Panc1 (cell line): Measurements from ENCODE around the gene OPN4.

Experiments
- CTCF ChIP-seq: fragments of 450-650 bp; IDR thresholded peaks from 2 replicates; pipeline ENCODE4 v1.5.1; 2017; ENCODE audit warnings: mild to moderate bottlenecking
- POLR2AphosphoS5 ChIP-seq: IDR thresholded peaks from 2 replicates; pipeline ENCODE4 v1.6.1; 2012; ENCODE audit warnings: mild to moderate bottlenecking, low read depth, low read length, moderate library complexity
- TF ChIP-seq, protein P1 (sequence below), 2 experiments: IDR thresholded peaks; 2 replicates each; pipeline ENCODE4 v1.6.1; 2011 to 2012; ENCODE audit warnings: low read depth in 2 of 2, control low read depth in 1 of 2, low read length in 1 of 2, mild to moderate bottlenecking in 1 of 2, moderate library complexity in 1 of 2; ENCODE audit not compliant: insufficient read depth in 1 of 2

GRCh38 chr10:86678999-86679792 lies 24.8 kb downstream of the OPN4 start:
- TF ChIP-seq POLR2AphosphoS5 (no peak), CTCF (no peak)
- TF ChIP-seq, protein P1, sequence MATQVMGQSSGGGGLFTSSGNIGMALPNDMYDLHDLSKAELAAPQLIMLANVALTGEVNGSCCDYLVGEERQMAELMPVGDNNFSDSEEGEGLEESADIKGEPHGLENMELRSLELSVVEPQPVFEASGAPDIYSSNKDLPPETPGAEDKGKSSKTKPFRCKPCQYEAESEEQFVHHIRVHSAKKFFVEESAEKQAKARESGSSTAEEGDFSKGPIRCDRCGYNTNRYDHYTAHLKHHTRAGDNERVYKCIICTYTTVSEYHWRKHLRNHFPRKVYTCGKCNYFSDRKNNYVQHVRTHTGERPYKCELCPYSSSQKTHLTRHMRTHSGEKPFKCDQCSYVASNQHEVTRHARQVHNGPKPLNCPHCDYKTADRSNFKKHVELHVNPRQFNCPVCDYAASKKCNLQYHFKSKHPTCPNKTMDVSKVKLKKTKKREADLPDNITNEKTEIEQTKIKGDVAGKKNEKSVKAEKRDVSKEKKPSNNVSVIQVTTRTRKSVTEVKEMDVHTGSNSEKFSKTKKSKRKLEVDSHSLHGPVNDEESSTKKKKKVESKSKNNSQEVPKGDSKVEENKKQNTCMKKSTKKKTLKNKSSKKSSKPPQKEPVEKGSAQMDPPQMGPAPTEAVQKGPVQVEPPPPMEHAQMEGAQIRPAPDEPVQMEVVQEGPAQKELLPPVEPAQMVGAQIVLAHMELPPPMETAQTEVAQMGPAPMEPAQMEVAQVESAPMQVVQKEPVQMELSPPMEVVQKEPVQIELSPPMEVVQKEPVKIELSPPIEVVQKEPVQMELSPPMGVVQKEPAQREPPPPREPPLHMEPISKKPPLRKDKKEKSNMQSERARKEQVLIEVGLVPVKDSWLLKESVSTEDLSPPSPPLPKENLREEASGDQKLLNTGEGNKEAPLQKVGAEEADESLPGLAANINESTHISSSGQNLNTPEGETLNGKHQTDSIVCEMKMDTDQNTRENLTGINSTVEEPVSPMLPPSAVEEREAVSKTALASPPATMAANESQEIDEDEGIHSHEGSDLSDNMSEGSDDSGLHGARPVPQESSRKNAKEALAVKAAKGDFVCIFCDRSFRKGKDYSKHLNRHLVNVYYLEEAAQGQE (IDR thresholded peaks at IDR 0.05; ENCODE audit: insufficient read depth in 1 of 2, low read depth in 2 of 2, low read length in 1 of 2): no peak
